ENCODE measurements around the gene PYY. TPM values are rescaled to one million over a fixed set of nuclear protein-coding genes. Genes with fewer than 3 reads are reported as not detected.

Gene PYY
- total RNA-seq, 3 donors from 2014 or later (not counting 1 experiment from before 2014, with no cell fraction given) = not detected

DNA sequence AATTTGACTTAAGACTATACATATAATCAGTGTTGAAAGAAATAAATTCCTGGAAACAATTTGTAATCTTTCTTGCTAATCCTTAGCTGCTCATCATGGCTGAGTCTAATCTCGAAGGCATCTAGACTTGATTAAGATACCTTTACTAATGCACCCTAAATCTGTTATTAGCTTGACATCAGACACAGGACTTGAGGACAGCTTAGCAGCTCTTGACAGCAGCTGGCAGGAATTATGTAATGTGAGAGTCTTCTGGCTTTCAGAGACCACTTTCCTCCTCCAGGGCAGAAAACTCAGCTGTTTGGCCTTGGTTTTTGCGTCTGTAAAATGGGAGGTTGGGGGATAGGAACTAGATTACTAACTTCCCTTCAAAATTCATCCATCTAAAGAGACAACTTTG, 39.3 kb downstream of the PYY start:
- no peaks in the 10 kb centered on the region for H3K36me3 Mint-ChIP-seq
- Histone ChIP-seq H3K36me3 (ENCODE audit: control insufficient read depth, insufficient read depth, low read length) (no peaks in the 10 kb centered on the region), H3K27ac (ENCODE audit: low read length) (no peak overlapping the region), H3K4me1 (ENCODE audit: control insufficient read depth, insufficient read depth, low read length) (peaks cover 18% of the 10 kb centered on the region), H3K27me3 (ENCODE audit: control insufficient read depth, insufficient read depth, low read length) (peaks cover 2% of the 10 kb centered on the region), H3K9me3 (ENCODE audit: control insufficient read depth, insufficient read depth, low read length) (no peaks in the 10 kb centered on the region), H3K4me3 (ENCODE audit: low read length) (no peak overlapping the region)
- no peak for DNase-seq
- H3K4me3 Mint-ChIP-seq = no peak overlapping the region
- H3K27me3 Mint-ChIP-seq (ENCODE audit: low read depth in 2 of 2) = peaks cover 0 to 4% of the 10 kb centered on the region in 2 donors
- no peaks in the 10 kb centered on the region for H3K9me3 Mint-ChIP-seq
- TF ChIP-seq, protein P1, sequence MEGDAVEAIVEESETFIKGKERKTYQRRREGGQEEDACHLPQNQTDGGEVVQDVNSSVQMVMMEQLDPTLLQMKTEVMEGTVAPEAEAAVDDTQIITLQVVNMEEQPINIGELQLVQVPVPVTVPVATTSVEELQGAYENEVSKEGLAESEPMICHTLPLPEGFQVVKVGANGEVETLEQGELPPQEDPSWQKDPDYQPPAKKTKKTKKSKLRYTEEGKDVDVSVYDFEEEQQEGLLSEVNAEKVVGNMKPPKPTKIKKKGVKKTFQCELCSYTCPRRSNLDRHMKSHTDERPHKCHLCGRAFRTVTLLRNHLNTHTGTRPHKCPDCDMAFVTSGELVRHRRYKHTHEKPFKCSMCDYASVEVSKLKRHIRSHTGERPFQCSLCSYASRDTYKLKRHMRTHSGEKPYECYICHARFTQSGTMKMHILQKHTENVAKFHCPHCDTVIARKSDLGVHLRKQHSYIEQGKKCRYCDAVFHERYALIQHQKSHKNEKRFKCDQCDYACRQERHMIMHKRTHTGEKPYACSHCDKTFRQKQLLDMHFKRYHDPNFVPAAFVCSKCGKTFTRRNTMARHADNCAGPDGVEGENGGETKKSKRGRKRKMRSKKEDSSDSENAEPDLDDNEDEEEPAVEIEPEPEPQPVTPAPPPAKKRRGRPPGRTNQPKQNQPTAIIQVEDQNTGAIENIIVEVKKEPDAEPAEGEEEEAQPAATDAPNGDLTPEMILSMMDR (IDR thresholded peaks at IDR 0.05) = no peak
- 91% methylated on average over 1 of the region's 2 CpGs for WGBS (ENCODE audit: insufficient coverage)
- no peak for ATAC-seq
- peaks cover 0 to 9% of the 10 kb centered on the region in 2 donors for H3K4me1 Mint-ChIP-seq
- intact Hi-C loops (cut with micrococcal nuclease) = no loop called here
- H3K27ac Mint-ChIP-seq = no peak overlapping the region

DNA sequence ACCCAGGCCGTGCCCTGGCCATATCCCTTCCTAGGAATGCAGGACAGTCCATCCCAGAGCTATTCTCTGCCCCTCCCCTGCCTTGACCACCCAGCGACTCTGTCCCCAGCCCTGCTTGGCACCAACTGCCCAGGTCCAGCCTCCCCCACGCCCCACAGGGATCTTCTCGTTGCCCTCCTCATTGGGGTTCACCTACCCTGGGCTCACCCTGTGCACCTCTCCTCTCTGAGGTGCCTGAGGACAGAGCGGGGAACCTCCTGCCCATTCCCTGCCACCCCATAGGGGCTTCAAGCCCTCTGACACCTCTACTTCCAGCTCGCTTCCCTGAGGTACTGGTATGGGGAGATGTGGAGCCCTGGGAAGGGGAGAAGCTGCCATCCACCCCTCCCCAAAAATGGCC, 40.2 kb downstream of the PYY start:
- no peak for DNase-seq
- Histone ChIP-seq H3K9me3 (ENCODE audit: control insufficient read depth, insufficient read depth, low read length) (no peaks in the 10 kb centered on the region), H3K27ac (ENCODE audit: low read length) (no peak overlapping the region), H3K4me3 (ENCODE audit: low read length) (no peak overlapping the region), H3K27me3 (ENCODE audit: control insufficient read depth, insufficient read depth, low read length) (peaks cover 2% of the 10 kb centered on the region), H3K36me3 (ENCODE audit: control insufficient read depth, insufficient read depth, low read length) (no peaks in the 10 kb centered on the region), H3K4me1 (ENCODE audit: control insufficient read depth, insufficient read depth, low read length) (peaks cover 18% of the 10 kb centered on the region)
- Mint-ChIP-seq H3K27me3 (ENCODE audit: low read depth in 2 of 2) (no peaks in the 10 kb centered on the region), H3K9me3 (no peaks in the 10 kb centered on the region), H3K4me3 (no peak overlapping the region), H3K36me3 (no peaks in the 10 kb centered on the region), H3K27ac (no peak overlapping the region), H3K4me1 (peaks cover 0 to 9% of the 10 kb centered on the region in 2 donors)
- WGBS (ENCODE audit: insufficient coverage) = 85% methylated on average over 5 of the region's 6 CpGs
- TF ChIP-seq, protein P1 (IDR thresholded peaks at IDR 0.05) = no peak
- no peak for ATAC-seq
- intact Hi-C loops (cut with micrococcal nuclease) = no loop called here

DNA sequence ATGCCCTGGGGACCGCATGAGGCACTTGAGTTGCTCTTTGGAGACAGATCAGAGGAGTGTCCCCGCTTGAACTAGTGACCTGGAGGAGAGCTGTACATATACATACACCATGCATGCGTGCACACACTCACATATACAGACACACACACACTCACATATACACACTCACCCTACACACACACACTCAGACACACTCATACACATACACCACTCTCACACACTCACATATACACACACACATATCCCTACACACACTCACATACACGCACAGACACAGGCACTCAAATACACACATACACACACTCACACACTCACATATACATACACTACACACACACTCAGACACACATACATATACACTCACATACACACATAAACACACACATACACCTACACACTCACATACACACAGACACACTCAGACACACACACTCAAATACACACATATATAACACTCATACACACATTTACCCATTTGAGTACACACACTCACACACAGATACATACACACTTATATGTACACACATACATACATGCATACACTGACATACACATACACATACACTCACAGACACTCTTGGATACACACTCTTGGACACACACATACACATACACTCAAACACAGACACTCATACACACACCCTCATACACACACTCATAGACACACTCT, 41.0 kb downstream of the PYY start:
- Histone ChIP-seq H3K27me3 (ENCODE audit: control insufficient read depth, insufficient read depth, low read length) (peaks cover 10% of the 10 kb centered on the region), H3K9me3 (ENCODE audit: control insufficient read depth, insufficient read depth, low read length) (no peaks in the 10 kb centered on the region), H3K4me3 (ENCODE audit: low read length) (no peak overlapping the region), H3K36me3 (ENCODE audit: control insufficient read depth, insufficient read depth, low read length) (no peaks in the 10 kb centered on the region), H3K27ac (ENCODE audit: low read length) (no peak overlapping the region), H3K4me1 (ENCODE audit: control insufficient read depth, insufficient read depth, low read length) (peaks cover 19% of the 10 kb centered on the region)
- Mint-ChIP-seq H3K4me3 (no peak overlapping the region), H3K9me3 (no peaks in the 10 kb centered on the region), H3K27me3 (ENCODE audit: low read depth in 2 of 2) (peaks cover 0 to 5% of the 10 kb centered on the region in 2 donors), H3K36me3 (no peaks in the 10 kb centered on the region), H3K4me1 (peaks cover 0 to 5% of the 10 kb centered on the region in 2 donors), H3K27ac (no peak overlapping the region)
- DNase-seq (no peak), ATAC-seq (peak in 1 of 3 donors; percentile 45)
- TF ChIP-seq, protein P1 (IDR thresholded peaks at IDR 0.05) = no peak
- intact Hi-C loops (cut with micrococcal nuclease) = no loop called here
- WGBS (ENCODE audit: insufficient coverage) = 85% methylated on average over 4 of the region's 4 CpGs

DNA sequence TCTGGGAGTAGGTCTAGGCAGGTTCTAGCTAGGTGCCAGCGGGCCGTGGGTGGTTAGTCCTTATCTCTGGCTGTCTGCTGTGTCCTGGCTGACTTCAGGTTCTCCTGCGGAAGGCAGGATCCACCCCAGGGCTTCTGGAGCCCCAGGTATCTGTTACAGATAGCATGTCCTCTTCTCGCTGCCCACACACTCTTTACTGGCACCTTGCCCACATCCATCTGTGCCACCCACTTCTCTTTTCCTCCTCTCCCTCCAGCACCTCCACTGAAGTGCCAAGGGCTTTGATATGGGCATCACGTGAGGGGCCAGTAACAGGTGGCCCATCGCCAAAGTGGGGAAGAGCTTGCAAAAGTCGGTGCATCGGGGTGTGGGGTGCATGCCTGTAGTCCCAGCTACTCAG, 41.8 kb downstream of the PYY start:
- no peak overlapping the region for H3K4me3 Mint-ChIP-seq
- Histone ChIP-seq H3K27ac (ENCODE audit: low read length) (no peak overlapping the region), H3K9me3 (ENCODE audit: control insufficient read depth, insufficient read depth, low read length) (no peaks in the 10 kb centered on the region), H3K4me1 (ENCODE audit: control insufficient read depth, insufficient read depth, low read length) (peaks cover 19% of the 10 kb centered on the region), H3K36me3 (ENCODE audit: control insufficient read depth, insufficient read depth, low read length) (no peaks in the 10 kb centered on the region), H3K27me3 (ENCODE audit: control insufficient read depth, insufficient read depth, low read length) (peaks cover 18% of the 10 kb centered on the region), H3K4me3 (ENCODE audit: low read length) (no peak overlapping the region)
- intact Hi-C loops (cut with micrococcal nuclease) = no loop called here
- DNase-seq (no peak), ATAC-seq (no peak)
- no peaks in the 10 kb centered on the region for H3K9me3 Mint-ChIP-seq
- no peaks in the 10 kb centered on the region for H3K36me3 Mint-ChIP-seq
- peaks cover 0 to 1% of the 10 kb centered on the region in 2 donors for H3K4me1 Mint-ChIP-seq
- peaks cover 0 to 8% of the 10 kb centered on the region in 2 donors for H3K27me3 Mint-ChIP-seq (ENCODE audit: low read depth in 2 of 2)
- TF ChIP-seq, protein P1 (IDR thresholded peaks at IDR 0.05) = no peak
- 81% methylated on average over 8 of the region's 8 CpGs for WGBS (ENCODE audit: insufficient coverage)
- H3K27ac Mint-ChIP-seq = no peak overlapping the region
